Lung (tissue), 16 donors: ENCODE data around the gene TEFM. TPM values are rescaled to one million over a fixed set of nuclear protein-coding genes. Genes with fewer than 3 reads are reported as not detected.

Experiments used
- ATAC-seq: fragments of 200-7000 bp; cut with Tn5 transposase; one replicate; pipeline ENCODE4 v1.9.1; 2020; ENCODE audit warnings: moderate number of reproducible peaks; ENCODE audit not compliant: insufficient read depth, low FRiP score
- DNase-seq, 3 donors: peaks; one replicate each; pipeline ENCODE4 v3.0.0-alpha.2; 2013 to 2017
- H3K27ac ChIP-seq, 2 donors: one replicate each; pipeline ENCODE4 v1.5.1; 2013; ENCODE audit warnings: mild to moderate bottlenecking in 2 of 2, moderate library complexity in 2 of 2, control low read depth in 1 of 2, inconsistent platforms in 1 of 2, low read depth in 1 of 2, low read length in 1 of 2
- H3K27me3 ChIP-seq, 3 donors: one replicate each; pipeline ENCODE4 v1.5.1; 2013; ENCODE audit warnings: low read length in 2 of 3; ENCODE audit not compliant: control insufficient read depth in 3 of 3, insufficient read depth in 3 of 3
- H3K36me3 ChIP-seq, 4 donors: one replicate each; pipeline ENCODE4 v1.5.1; 2013; ENCODE audit warnings: low read length in 4 of 4, mild to moderate bottlenecking in 1 of 4, moderate library complexity in 1 of 4; ENCODE audit not compliant: control insufficient read depth in 4 of 4, insufficient read depth in 4 of 4
- H3K4me1 ChIP-seq, 5 donors: one replicate each; pipeline ENCODE4 v1.5.1; 2013; ENCODE audit warnings: low read length in 5 of 5, mild to moderate bottlenecking in 2 of 5, moderate library complexity in 1 of 5; ENCODE audit not compliant: control insufficient read depth in 5 of 5, insufficient read depth in 5 of 5
- H3K4me3 ChIP-seq: one replicate; pipeline ENCODE4 v1.5.1; 2013; ENCODE audit warnings: mild to moderate bottlenecking, control low read depth, moderate library complexity
- H3K9ac ChIP-seq, 2 donors: one replicate each; pipeline ENCODE4 v1.5.1; 2013; ENCODE audit warnings: low read length in 2 of 2, control low read depth in 1 of 2; ENCODE audit not compliant: insufficient read depth in 1 of 2
- H3K9me3 ChIP-seq, 4 donors: one replicate each; pipeline ENCODE4 v1.5.1; 2013; ENCODE audit warnings: low read length in 3 of 4, mild to moderate bottlenecking in 1 of 4, moderate library complexity in 1 of 4; ENCODE audit not compliant: control insufficient read depth in 4 of 4, insufficient read depth in 3 of 4
- CTCF ChIP-seq: IDR thresholded peaks from 2 replicates; pipeline ENCODE4 v1.5.1; 2012; ENCODE audit warnings: mild to moderate bottlenecking; ENCODE audit errors: control extremely low read depth, extremely low read depth
- WGBS, 2 donors: extraction: QIAGEN DNeasy Blood & Tissue Kit; methylation state at CpG; one replicate each; pipeline ENCODE4 v1.1.7; 2013; 5-methylcytosine and 5-hydroxymethylcytosine counted together
- long read RNA-seq, 5 donors: transcript quantifications; one replicate each; lab custom pipeline, GENCODE V29; 2026
- polyA plus RNA-seq, 2 donors: library from polyadenylated mRNA; stranded (reverse); fragments of 200-250 nt; gene quantifications; one replicate each; pipeline ENCODE4 v1.2.1, GENCODE V29; 2013
- total RNA-seq, 2 donors: library from RNA; depleted of rRNA in 1 of 2; stranded (reverse); fragments of >200 nt in 1 of 2; gene quantifications; one replicate each; pipeline ENCODE4 v1.2.1, GENCODE V29; 2014 to 2021
- donor health status: control.
- donor health status: control.
- donor health status: Bipolar disorder and iron deficiency.
- donor health status: healthy.
- donor health status: DM: yes; HTN: yes; CAD: no.

Gene TEFM
- total RNA-seq: 10 to 100 TPM; 12.5 to 14.0 TPM
- 10 to 100 TPM in 1 of 2 donors, 1 to 10 TPM in 1; 7.6 to 10.1 TPM for polyA plus RNA-seq
- long read RNA-seq, donor 1, partial matches to known transcripts: 0 of 7 reads
- long read RNA-seq, donor 1, other reads (novel, unspliced or antisense): 0 of 7 reads
- long read RNA-seq, donor 2, partial matches to known transcripts: 0 of 4 reads
- long read RNA-seq, donor 2, other reads (novel, unspliced or antisense): 0 of 4 reads
- long read RNA-seq, donor 3, partial matches to known transcripts: 0 of 6 reads
- long read RNA-seq, donor 3, other reads (novel, unspliced or antisense): 0 of 6 reads
- long read RNA-seq, donor 4, partial matches to known transcripts: 10 of 12 reads
- long read RNA-seq, donor 4, other reads (novel, unspliced or antisense): 0 of 12 reads
- long read RNA-seq, donor 5, transcript TEFM-205 (4 exons, 1,891 nt): major isoform, 5 of 9 reads
- long read RNA-seq, donor 5, partial matches to known transcripts: 0 of 9 reads
- long read RNA-seq, donor 5, other reads (novel, unspliced or antisense): 0 of 9 reads

- H3K9ac ChIP-seq: peak within 1 kb of the TSS; percentile 80 to 96
- TF ChIP-seq CTCF: no peak
- H3K27ac ChIP-seq: peak within 1 kb of the TSS; percentile 78 to 93
- peak; percentile 93 to 95 (median 94) for DNase-seq
- H3K4me1 ChIP-seq: peaks cover 0 to 8% (median 5%) of the 10 kb centered on the region in 5 donors
- H3K27me3 ChIP-seq: no peaks in the 10 kb centered on the region
- H3K36me3 ChIP-seq: peaks cover 0 to 19% (median 4%) of the 10 kb centered on the region in 4 donors
- ATAC-seq: peak; percentile 99
- 0 to 1% methylated on average over 47 of the region's 47 CpGs for WGBS, 2 donors
- H3K4me3 ChIP-seq: peak within 1 kb of the TSS; percentile 95
- H3K9me3 ChIP-seq: no peaks in the 10 kb centered on the region
Measured at GRCh38 chr17:30906101-30906911, at the start of gene TEFM. Gene TEFM (minus strand): TSS chr17:30906238. CDS start chr17:30906198, 40 bp downstream.

GRCh38 chr17:30954046-30954830 is 48.2 kb upstream of the TEFM start:
- Histone ChIP-seq H3K9ac (no peak overlapping the region), H3K27ac (peak overlapping the region in 1 of 2 donors; percentile 81), H3K27me3 (no peaks in the 10 kb centered on the region), H3K4me1 (peaks cover 0 to 13% (median 6%) of the 10 kb centered on the region in 5 donors), H3K4me3 (no peak overlapping the region), H3K9me3 (no peaks in the 10 kb centered on the region), H3K36me3 (peaks cover 0 to 2% (median 0%) of the 10 kb centered on the region in 4 donors)
- no peak for DNase-seq
- no peak for TF ChIP-seq CTCF
- peak; percentile 13 for ATAC-seq
- 51 to 67% methylated on average over 6 of the region's 6 CpGs for WGBS, 2 donors

- DNase-seq: no peak
- Histone ChIP-seq H3K27me3 (no peaks in the 10 kb centered on the region), H3K4me1 (peaks cover 0 to 13% (median 5%) of the 10 kb centered on the region in 5 donors), H3K9ac (no peak overlapping the region), H3K4me3 (no peak overlapping the region), H3K9me3 (no peaks in the 10 kb centered on the region), H3K36me3 (peaks cover 0 to 2% (median 0%) of the 10 kb centered on the region in 4 donors), H3K27ac (peak overlapping the region in 1 of 2 donors; percentile 50)
- no peak for TF ChIP-seq CTCF
- WGBS, 2 donors: 32 to 68% methylated on average over 9 of the region's 9 CpGs
- no peak for ATAC-seq
Measured at GRCh38 chr17:30952638-30953393, 46.8 kb upstream of the TEFM start.
